ENCODE results near the gene MED8. TPM values are rescaled to one million over a fixed set of nuclear protein-coding genes. Genes with fewer than 3 reads are reported as not detected.

MED8 gene
- total RNA-seq, 1 experiment from 2014 or later: 54.8 TPM

- DNase-seq: no peak
- BruUV-seq (replicated peaks): no TSS peak
- no peak overlapping the region for H3K4me2 ChIP-seq
- no peak for TF ChIP-seq EZH2 (IDR thresholded peaks at IDR 0.05; ENCODE audit: low read depth)
- no peak for TF ChIP-seq CTCF (conservative IDR thresholded peaks at IDR 0.05)
- no peaks in the 10 kb centered on the region for H3K9me3 ChIP-seq (ENCODE audit: insufficient read depth, low read depth)
- no peaks in the 10 kb centered on the region for H3K9me2 ChIP-seq (ENCODE audit: insufficient read depth)
- POLR2A ChIA-PET (ENCODE audit: unreplicated experiment): no interaction called here
- H3K27ac ChIP-seq: no peak overlapping the region
- no peak overlapping the region for H2AFZ ChIP-seq
- H3K36me3 ChIP-seq (ENCODE audit: low read depth): no peaks in the 10 kb centered on the region; the same call in 1 of the 2 replicates
- H3K27me3 ChIP-seq (ENCODE audit: insufficient read depth, low read depth): no peaks in the 10 kb centered on the region
- no peaks in the 10 kb centered on the region for H4K20me1 ChIP-seq (ENCODE audit: insufficient read depth)
- intact Hi-C loops (cut with micrococcal nuclease; ENCODE audit: unreplicated experiment): no loop called here
- no peaks in the 10 kb centered on the region for H3F3A ChIP-seq (ENCODE audit: insufficient read depth, low read depth)
- CTCF ChIA-PET: no interaction called here
- peaks cover 15% of the 10 kb centered on the region for H3K79me2 ChIP-seq (ENCODE audit: low read depth)
- no peak overlapping the region for H3K4me3 ChIP-seq
- no peaks in the 10 kb centered on the region for H3K4me1 ChIP-seq (replicated peaks; ENCODE audit: insufficient read depth)
Measured at GRCh38 chr1:43396059-43396458, 6.5 kb upstream of the MED8 start.

- Histone ChIP-seq H3K79me2 (ENCODE audit: low read depth) (peaks cover 20% of the 10 kb centered on the region), H2AFZ (no peak overlapping the region), H3K27me3 (ENCODE audit: insufficient read depth, low read depth) (no peaks in the 10 kb centered on the region), H3K4me2 (no peak overlapping the region), H3K9me3 (ENCODE audit: insufficient read depth, low read depth) (no peaks in the 10 kb centered on the region), H3K4me1 (replicated peaks; ENCODE audit: insufficient read depth) (peaks cover 5% of the 10 kb centered on the region; the same call in 1 of the 2 replicates), H3F3A (ENCODE audit: insufficient read depth, low read depth) (no peaks in the 10 kb centered on the region), H3K36me3 (ENCODE audit: low read depth) (no peaks in the 10 kb centered on the region; the same call in 1 of the 2 replicates), H3K9me2 (ENCODE audit: insufficient read depth) (no peaks in the 10 kb centered on the region), H3K4me3 (no peak overlapping the region), H3K27ac (no peak overlapping the region), H4K20me1 (ENCODE audit: insufficient read depth) (no peaks in the 10 kb centered on the region)
- TF ChIP-seq EZH2 (IDR thresholded peaks at IDR 0.05; ENCODE audit: low read depth) (no peak), CTCF (conservative IDR thresholded peaks at IDR 0.05) (no peak)
- POLR2A ChIA-PET (ENCODE audit: unreplicated experiment): interaction anchor here (0.6 to 0.7 kb wide), 2 partner anchors 188 to 911 kb away, joined by 4 to 13 read pairs; no protein-coding TSS in a partner anchor
- no TSS peak for BruUV-seq (replicated peaks)
- intact Hi-C loops (cut with micrococcal nuclease; ENCODE audit: unreplicated experiment): no loop called here
- DNase-seq: no peak
- CTCF ChIA-PET: no interaction called here
Measured at GRCh38 chr1:43395523-43395922, 5.9 kb upstream of the MED8 start.

GRCh38 chr1:43392702-43393101 is 3.1 kb upstream of the MED8 start:
- Histone ChIP-seq H3K4me2 (no peak overlapping the region), H3K4me1 (replicated peaks; ENCODE audit: insufficient read depth) (peaks cover 18% of the 10 kb centered on the region), H3K27me3 (ENCODE audit: insufficient read depth, low read depth) (no peaks in the 10 kb centered on the region), H3K36me3 (ENCODE audit: low read depth) (no peaks in the 10 kb centered on the region; the same call in 1 of the 2 replicates), H3K27ac (no peak overlapping the region), H4K20me1 (ENCODE audit: insufficient read depth) (0 out of 2 replicates have a peak, but pooled peaks cover 3% of the 10 kb centered on the region), H3F3A (ENCODE audit: insufficient read depth, low read depth) (peaks cover 5% of the 10 kb centered on the region; the same call in 1 of the 2 replicates), H3K9me3 (ENCODE audit: insufficient read depth, low read depth) (no peaks in the 10 kb centered on the region), H3K4me3 (no peak overlapping the region), H3K79me2 (ENCODE audit: low read depth) (peaks cover 44% of the 10 kb centered on the region), H2AFZ (no peak overlapping the region), H3K9me2 (ENCODE audit: insufficient read depth) (no peaks in the 10 kb centered on the region)
- CTCF ChIA-PET: no interaction called here
- POLR2A ChIA-PET (ENCODE audit: unreplicated experiment): interaction anchor here (0.7 kb wide), 1 partner anchor 448 kb away, joined by 3 read pairs; no protein-coding TSS in a partner anchor
- intact Hi-C loops (cut with micrococcal nuclease; ENCODE audit: unreplicated experiment): no loop called here
- TF ChIP-seq CTCF (conservative IDR thresholded peaks at IDR 0.05) (no peak), EZH2 (IDR thresholded peaks at IDR 0.05; ENCODE audit: low read depth) (no peak)
- no TSS peak for BruUV-seq (replicated peaks)
- DNase-seq: no peak
